HG03342 (cell line): ENCODE measurements around the gene CHAD.
"Not testable (repeated sequence)": the region's sequence is repeated elsewhere in the genome, so short reads cannot be mapped to it uniquely, and the experiment has no call there.

Experiments used
- ATAC-seq: cut with Tn5 transposase; IDR thresholded peaks from one replicate; pipeline ENCODE4 v1.9.1; 2021; ENCODE audit warnings: mild to moderate bottlenecking, moderate library complexity; ENCODE audit not compliant: unreplicated experiment

The CHAD gene

GRCh38 chr17:50430821-50431618 is 37.7 kb downstream of the CHAD start:
- ATAC-seq = no peak

DNA sequence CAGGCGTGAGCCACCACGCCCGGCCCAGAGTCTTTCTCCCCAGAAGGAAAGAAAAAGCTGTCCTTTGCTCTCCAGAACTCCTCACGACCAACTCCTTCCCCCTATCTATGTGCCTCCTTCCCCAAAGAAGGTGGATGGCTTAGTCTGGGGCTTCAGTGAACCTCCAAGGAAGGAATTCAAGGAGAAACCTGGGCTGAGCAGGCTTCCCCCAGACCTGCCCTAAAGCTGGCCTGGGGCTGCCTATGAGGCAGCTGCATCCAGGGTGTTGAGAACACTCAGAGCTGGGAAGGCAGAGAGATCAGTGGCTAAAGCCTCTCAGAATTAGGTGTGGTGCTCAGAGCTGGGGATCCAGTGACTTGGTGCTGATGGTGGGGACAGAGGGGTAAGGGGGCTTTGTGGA is 38.9 kb downstream of the CHAD start:
- no peak for ATAC-seq

DNA sequence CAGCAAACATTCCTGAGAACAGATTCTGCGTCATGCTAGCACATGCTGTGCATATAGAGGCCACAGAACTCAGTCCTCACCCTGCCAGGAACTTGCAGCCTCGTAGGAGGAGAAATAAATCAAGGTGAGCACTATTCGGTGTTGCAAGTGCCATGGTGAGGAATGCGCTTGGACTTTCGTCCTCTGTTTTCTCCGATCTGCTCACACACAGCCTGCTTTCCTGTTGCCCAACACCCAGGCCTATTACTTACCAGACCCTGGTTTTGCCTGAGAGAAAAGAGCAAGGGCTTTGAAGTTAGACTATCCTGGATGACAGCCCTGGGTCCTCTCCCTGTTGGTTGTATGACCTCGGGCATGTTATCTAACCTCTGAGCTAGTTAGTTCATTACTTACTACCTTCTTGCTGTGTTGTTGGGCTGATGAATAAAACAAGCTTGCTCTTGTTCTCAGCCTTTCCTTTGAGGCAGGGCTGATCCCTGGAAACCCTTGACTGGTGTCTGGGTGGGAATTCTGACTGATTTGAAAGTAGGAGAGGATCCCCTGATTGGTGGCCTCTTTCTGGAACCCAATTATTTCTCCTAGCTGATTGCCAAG is 39.8 kb downstream of the CHAD start:
- ATAC-seq = no peak

DNA sequence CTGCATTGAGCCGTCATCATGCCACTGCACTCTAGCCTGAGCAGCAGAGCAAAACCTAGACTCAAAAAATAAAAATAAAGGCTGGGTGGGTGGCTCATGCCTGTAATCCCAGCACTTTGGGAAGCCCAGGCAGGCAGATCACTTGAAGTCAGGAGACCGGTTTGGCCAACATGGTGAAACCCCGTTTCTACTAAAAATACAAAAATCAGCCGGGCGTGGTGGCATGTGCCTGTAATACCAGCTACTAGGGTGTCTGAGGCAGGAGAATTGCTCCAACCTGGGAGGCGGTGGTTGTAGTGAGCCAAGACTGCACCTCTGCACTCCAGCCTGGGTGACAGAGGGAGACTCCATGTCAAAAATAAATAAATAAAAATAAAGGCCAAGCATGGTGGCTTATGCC is 40.6 kb downstream of the CHAD start:
- not testable (repeated sequence) for ATAC-seq

DNA sequence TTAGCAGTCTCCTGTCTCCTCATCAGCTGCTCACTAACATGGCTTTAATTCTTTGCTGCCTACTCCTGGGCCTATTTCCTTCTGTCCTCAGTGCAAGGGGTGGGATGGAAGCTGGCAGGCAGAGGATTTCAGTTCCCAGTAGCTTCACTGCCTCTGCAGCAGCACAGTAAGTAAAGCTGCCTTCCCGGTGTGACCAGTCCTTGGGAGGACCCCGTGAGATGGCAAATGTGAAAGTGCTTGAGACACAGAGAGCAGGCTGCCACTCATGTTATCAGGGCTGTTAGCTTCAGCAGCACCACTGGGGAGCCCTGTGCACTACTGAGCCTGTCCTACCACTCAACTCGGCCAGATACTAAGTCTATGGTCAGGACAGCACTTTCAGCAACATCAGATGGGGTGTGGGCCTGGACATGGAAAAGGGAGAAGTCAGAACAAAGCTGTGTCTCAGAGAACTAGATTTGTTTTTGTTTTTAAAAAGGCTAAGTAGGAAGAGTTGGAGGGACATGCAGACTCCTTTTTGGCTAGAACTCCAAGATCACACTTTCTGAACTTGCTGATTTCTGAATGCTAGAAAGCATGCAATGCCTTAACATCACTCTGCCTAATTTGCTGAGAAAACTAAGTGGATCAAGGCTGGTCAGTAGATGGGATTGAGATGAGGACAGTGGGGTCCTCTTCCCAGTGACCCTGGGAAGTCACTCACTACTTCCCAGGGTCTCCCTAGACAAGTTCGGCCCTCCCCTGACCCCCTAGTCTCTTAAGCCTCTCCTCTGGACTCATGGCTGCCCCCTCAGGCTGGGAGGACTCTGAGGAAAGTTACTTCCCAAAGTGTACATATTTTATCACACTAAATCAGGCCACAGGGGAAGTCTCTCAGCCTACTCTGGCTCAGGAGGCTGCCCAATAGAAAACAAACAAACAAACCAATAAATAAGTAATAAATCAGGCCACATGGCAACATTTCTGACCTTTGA is 41.6 kb downstream of the CHAD start:
- no peak for ATAC-seq

GRCh38 chr17:50426472-50426782 is 42.3 kb downstream of the CHAD start:
- ATAC-seq = no peak

GRCh38 chr17:50425682-50426471 is 42.8 kb downstream of the CHAD start, which contains the start of gene ACSF2:
ACSF2 (plus strand) TSS chr17:50426218; CDS start chr17:50426262, 44 bp downstream.
- peak; percentile 54 for ATAC-seq

- no peak for ATAC-seq
These were observed 43.5 kb downstream of the CHAD start for GRCh38 chr17:50424996-50425681.

GRCh38 chr17:50424246-50424995 is 44.3 kb downstream of the CHAD start:
- ATAC-seq = no peak

DNA sequence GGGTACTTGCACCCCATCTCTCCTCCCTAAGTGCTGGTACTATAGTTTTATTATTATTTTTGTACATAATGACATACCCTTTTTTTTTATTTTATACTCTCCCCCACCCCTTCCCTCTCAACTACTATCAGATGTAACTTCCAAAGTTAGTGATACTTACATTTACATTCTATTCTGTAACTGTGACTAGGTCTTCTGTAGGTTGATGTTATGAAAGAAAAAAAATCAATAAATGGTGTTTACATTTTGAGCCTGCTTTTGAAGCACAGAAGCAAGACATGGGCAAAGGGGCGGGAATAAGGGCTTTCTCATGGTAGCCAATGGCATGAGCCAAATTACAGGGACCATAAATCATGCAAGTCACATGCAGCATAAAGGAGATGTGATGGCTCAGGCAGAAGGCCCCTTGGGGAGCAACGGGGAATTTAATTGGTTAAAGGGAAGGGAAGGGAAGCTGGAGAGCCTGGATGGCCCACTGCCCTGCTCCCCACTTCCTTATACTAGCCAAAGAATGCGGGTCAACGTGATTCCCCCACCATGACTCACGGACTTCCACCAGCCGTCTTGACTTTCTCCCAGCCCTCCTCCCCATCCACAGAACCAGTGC is 45.0 kb downstream of the CHAD start:
- ATAC-seq = no peak

- no peak for ATAC-seq
These were observed 45.9 kb downstream of the CHAD start for GRCh38 chr17:50422738-50423137.

GRCh38 chr17:50421308-50422051 is 47.2 kb downstream of the CHAD start:
- ATAC-seq = no peak

DNA sequence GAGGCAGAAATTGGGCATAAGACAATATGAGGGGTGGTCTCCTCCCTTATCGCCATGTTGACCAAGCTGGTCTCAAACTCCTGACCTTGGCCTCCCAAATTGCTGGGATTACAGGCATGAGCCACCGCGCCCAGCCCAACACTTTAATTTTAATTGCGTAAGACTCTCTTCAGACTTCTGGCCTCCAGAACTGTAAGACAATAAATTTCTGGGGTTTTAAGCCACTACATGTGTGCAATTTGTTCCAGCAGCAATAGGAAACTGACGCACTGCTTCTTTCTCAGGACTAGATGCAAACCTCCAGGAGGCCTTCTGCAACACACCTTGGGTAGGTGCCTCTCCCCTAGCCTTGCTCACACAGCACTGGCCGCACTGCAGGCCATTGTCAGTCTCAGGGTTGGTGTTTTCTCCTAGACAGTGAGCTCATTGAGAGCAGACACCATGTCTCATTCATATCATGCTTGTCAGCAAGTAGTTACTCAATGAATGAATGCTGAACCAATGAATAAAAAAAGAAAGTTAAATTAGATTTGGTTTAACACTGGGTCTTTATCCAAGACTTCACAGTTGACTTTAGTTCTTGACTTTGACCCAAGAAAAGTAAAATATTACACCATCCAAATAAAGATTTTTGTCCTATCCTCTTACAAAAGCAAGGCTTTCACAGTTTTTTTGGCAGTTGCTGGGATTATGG is 48.1 kb downstream of the CHAD start:
- no peak for ATAC-seq

DNA sequence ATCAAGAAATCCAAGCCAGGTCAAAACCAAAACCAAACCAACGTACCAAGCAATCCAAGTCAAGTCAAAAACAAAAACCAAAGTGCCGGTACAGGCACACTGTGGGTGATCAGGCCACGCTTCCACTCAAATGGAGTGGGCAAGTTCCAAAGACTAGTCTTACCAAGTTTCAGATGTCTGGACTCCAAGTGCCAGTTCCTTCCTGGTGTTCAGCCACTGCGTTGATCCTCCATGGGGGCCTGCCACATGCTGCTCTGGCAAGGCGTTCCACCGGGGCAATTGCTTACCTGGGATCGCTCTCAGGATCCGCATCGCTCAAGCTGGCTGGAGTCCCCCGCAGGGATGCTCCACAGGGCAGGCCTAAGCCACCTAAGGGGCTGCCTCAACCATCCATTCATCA is 49.1 kb downstream of the CHAD start:
- ATAC-seq = not testable (repeated sequence)

GRCh38 chr17:50414808-50415207 is 53.9 kb downstream of the CHAD start:
- no peak for ATAC-seq
